Left ventricle myocardium superior (tissue), 1 donor: ENCODE measurements around the gene SFTA2. TPM values are rescaled to one million over a fixed set of nuclear protein-coding genes. Genes with fewer than 3 reads are reported as not detected.
"Not testable (repeated sequence)": the region's sequence is repeated elsewhere in the genome, so short reads cannot be mapped to it uniquely, and the experiment has no call there.

Source experiments
- ATAC-seq: fragments of 200-7000 bp; cut with Tn5 transposase; one replicate; pipeline ENCODE4 v1.9.1; 2020; ENCODE audit warnings: mild to moderate bottlenecking, moderate library complexity
- DNase-seq: peaks from one replicate; pipeline ENCODE4 v3.0.0-alpha.2; 2020
- intact Hi-C: fragments of 100-400 bp; cut with micrococcal nuclease; formaldehyde crosslinking; loops from one replicate; pipeline ENCODE4 v1.11.0; 2022
- total RNA-seq: library from RNA; stranded (reverse); fragmentation: NEBNext Ultra II Directional; extraction: Animal tissue kit (Norgen Biotek cat#: 25700); gene quantifications from one replicate; pipeline ENCODE4 v1.2.1, GENCODE V29; 2021
- donor health status: DM: no; HTN: yes; CAD: no; lungs with severe emphysema.

SFTA2 gene
- total RNA-seq, 1 donor from 2014 or later, result not detected

DNA sequence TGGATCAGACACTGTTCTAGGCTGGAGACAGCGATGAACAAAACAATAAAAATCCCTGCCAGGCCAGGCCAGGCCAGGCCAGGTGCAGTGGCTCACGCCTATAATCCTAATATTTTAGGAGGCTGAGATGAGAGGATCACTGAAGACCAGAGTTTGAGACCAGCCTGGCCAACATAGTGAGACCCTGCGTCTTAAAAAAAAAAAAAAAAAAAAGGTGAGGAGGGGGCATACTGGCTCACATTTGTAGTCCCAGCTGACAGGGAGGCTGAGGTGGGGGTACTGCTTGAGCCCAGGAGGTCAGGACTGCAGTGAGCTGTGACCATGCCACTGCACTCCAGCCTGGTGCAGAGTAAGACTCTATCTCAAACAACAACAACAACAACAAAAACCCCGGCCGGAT is 13.3 kb upstream of the SFTA2 start:
- ATAC-seq, result no peak
- DNase-seq, result no peak
- intact Hi-C loops, result no loop called here

DNA sequence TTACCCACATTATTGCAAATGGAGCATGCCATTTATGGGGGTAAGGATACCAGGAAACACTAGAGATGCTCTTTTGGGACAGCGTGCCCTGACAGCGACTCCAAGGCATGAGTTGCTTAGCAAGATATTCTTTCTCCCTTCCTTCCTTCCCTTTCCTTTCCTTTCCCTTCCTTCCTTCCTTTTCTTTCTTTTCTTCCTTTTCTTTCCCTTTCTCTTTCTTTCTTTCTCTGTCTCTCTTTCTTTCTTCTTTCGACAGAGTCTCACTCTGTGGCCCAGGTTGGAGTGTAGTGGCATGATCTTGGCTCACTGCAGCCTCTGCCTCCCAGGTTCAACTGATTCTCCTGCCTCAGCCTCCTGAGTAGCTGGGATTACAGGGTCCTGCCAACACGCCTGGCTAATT is 12.1 kb upstream of the SFTA2 start:
- DNase-seq, result no peak
- no peak for ATAC-seq
- intact Hi-C loops, result no loop called here

DNA sequence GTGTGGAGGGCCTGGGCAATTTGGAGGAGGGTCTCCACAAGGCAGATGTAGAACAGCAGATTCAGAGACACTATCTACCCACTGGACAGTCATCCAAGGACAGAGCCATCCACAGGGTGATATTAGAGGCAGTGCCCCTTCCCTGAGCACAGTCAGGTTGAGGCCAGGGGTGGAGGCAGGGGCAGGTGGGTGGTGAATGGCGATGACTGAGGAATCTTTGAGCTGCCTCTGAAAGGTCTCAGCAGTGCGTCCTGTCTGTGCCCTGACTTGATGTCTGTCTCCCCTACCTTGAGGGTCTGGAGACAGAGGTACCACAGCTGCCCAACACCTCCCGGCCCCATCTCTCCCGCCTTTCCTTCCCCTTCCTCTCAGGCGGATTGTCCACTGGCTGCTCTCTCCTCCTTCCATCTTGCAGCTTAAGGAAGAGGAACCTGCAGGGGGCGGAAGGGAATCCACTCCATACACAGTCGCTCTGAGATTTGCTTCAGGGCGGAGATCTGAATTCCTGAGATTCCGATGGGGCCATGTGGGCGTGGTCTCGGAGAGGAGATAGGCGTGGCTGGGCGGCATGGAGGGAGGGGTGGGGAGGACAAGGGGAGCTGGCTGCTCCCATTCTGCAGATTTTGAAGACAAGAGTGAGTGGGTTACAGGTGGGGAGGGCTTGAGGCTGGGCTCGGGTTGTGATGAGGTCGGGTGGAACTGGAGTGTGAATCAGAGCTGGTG is 10.5 kb upstream of the SFTA2 start:
- DNase-seq, result peak; percentile 74
- peak; percentile 88 for ATAC-seq
- intact Hi-C loops, result no loop called here

DNA sequence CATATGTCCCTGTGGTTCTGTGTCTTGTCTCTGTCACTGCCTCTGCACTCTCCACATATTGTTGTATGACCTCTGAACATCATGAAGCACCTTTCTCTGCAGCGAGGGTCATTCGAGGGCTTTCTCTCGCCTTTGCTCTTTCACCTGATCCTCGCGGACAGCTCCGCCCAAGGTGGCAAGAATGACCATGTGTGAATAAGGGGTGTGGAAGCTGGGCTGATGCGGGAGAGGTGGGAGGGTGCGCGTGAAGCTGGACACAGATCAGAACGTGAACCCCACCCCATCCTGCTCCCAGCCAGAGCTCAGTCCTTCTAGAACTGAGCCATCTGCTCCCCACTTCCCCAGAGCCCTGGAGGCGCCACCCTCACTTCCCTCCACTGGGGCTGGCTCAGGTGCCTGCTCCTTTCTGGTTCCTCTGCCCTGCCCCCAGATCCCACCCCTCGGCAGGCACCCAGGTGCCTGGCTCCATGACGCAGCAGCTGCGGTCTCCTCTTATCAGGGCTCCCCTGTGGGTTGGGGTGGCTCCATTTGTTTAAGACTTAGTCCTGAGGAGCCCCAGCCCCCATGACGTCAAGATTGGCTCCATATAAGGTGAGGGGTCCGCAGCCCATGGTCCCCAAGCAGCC is 8.5 kb upstream of the SFTA2 start, which contains the start of gene MUCL3:
MUCL3 (plus strand) TSS at position 613 of the 626 bp plus-strand sequence. CDS start 27 bp downstream, outside the sequence.
- ATAC-seq (peak; percentile 34), DNase-seq (no peak)
- intact Hi-C loops, result no loop called here

DNA sequence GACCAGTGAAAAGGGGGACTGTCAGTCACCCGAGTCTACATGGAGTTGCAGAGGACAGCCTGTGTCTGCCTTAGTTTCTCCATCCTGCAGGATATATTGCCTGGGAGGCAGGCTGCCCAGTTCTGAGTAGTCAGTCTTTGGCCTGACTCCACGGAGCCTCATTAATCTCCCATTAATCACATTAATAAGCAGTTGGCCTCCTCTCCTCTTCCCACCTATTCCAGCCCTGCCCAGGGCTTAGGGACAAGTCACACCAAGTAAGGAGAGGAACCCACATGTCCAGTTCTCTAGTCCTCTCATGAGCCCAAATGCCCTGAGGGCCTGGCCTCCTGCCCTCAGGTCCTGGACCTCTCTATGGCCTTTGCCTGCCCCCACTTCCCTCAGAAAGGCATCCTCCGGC is 7.5 kb upstream of the SFTA2 start:
- DNase-seq (no peak), ATAC-seq (no peak)
- intact Hi-C loops, result no loop called here

DNA sequence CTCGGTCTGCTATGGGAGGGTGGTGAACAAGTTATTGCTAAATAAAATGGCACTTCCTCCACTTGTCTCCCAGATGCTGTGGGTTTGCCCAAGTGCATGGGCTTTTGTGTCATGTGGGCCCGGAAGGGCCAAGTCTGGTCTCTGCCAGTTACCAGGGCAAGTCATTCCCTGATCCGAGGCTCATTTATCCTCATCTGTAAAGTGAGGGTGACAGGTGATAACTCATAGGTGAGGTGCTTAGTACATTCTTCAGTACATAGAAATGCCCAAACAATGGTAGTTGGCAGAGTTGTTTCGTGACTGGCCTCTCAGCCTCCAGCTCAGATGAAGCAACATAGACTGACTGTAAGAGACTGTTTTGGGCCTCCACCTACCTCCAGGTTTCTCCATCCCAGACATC is 6.8 kb upstream of the SFTA2 start:
- ATAC-seq (no peak), DNase-seq (no peak)
- intact Hi-C loops, result no loop called here

DNA sequence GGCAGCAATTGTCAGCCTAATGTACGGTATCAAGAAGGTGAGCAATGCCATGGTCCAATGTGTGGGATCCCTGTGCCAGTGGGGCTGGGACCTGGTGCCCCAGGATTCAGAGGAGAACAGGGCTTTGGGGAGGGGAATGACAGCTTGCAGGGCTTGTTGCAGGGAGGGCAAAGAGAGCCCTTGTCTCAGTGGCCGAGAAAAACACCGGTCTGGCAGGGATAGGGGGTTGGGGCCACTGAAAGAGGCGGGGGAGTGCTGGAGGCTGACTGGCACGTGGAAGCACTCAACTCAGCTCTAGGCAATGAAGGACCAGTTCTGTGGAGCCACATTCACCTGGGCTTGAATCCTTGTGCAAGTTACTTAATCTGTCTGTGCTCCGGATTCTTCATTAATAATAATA is 5.3 kb upstream of the SFTA2 start:
- intact Hi-C loops, result no loop called here
- DNase-seq (no peak), ATAC-seq (no peak)

DNA sequence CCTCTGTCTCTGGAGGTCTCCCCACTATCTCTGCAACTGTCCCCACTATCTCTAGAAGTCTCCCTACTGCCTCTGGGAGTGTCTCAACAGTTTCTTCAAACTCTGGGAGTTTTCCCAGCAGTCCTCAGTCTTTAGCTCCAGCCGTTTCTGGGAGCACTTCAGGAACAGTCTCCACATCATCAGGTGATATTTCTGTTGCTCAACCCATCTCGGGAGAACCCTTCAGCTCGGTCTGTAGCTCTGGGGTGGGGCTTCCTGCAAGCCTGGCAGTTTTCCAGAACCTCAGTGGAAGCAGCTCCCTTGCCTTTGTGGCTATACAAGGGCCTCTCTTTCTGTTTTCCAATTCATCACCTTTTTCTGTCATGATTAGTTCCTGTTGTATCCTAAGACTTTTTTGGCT is 3.0 kb upstream of the SFTA2 start:
- DNase-seq (no peak), ATAC-seq (no peak)
- intact Hi-C loops, result no loop called here

DNA sequence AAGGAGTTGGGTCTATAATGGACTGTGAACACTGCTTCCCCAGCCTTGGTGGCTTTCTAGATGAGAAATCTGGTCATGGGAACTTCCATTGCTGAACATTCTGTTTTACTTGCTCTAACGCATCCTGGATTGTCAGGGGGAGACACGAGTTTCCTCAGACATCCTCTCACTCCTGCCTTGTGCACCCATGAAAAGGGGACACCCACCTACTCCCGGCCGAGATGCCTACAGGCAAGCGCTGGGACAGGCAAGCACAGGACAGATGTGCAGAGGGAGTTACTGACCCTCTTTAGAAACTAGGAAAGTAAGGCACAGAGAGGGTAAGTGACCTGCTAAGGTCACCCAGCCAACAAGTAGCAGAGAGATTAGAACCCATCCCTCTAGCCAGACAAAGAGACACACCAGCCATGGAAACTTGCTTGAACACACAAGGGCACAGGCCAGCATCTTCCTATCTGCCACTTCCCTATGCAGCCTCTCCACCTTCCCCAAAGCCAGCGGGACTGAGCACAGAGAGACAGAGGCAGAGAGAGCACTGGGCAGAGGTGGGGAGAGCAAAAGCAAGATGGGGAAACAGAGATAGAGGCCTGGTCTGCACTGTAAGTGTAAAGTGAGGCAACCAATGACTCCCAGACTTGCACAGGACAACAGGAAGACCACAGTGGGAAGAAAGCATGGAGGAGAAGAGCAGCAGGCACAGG is 845 bp upstream of the SFTA2 start:
- DNase-seq, result no peak

DNA sequence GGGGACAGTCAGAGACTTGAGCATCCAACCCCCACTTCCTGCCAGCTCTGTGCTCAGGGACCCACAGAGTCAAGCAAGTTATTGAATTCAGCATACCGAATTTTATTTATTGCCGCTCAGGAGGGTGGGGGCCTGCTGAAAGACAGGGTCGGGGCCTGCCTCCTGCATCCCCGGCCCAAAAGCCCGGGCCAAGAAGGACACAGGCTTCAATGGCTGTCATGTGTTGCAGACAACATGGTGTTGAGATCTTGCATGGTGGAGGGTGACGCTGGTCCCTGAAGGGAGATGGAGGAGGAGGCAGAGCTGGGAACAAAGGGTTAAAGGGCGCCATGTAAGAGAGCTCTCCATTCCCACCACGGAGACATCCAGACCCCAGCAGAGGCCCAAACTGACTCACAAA is 698 bp downstream of the SFTA2 start:
- intact Hi-C loops, result no loop called here
- DNase-seq, result no peak
- ATAC-seq, result no peak

More for the DNA sequence above, 845 bp upstream of the SFTA2 start:
- intact Hi-C loops, result no loop called here
- ATAC-seq, result no peak

DNA sequence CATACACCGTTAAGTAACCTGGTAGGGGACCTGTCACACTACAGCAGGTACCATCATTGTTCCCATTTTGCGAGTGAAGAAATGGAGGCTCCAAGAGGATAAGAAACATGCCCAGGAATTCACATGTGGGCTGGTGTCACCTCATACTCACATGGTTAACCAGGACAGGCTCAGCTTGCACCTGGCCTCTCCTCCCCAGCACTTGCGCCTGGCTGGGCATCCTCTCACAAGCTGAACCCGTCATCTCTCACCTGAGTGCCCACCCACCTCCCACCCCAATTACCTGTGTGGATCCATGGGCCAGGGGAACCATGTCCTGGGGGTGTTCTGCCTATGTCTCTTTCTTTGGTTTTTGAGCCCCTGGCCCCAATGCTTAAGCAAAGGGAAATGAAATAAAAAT is 1.5 kb downstream of the SFTA2 start:
- ATAC-seq (no peak), DNase-seq (no peak)
- intact Hi-C loops, result no loop called here

DNA sequence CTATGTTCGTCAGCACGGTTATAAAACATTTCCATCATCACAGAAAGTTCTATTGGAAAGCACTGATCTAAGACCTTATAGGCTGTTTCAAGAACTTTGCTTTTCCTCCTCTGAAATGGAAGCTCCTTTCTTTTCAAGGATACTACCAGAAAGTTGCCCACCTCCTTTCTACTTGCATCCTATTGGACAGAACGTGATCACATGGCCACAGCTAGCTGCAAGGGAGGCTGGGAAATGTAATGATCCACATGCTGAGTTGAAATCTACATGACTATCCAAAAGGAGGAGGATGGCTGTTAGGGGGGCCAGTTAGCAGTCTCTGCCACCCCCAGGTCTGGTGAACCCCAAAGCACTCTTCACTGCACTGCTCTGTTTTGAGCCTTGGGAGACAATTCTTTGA is 3.3 kb downstream of the SFTA2 start:
- no peak for ATAC-seq
- intact Hi-C loops, result no loop called here
- no peak for DNase-seq

DNA sequence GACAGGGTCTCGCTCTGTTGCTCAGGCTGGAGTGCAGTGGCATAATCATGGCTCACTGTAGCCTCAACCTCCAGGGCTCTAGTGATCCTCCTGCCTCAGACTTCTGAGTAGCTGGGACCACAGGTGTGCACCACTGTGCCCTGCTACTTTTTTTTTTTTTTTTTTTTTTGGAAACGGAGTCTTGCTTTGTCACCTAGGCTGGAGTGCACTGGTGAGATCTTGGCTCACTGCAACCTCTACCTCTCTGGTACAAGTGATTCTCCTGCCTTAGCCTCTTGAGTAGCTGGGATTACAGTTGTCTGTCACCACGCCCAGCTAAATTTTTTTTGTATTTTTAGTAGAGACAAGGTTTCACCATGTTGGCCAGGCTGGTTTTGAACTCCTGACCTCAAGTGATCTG is 4.9 kb downstream of the SFTA2 start:
- DNase-seq, intact Hi-C loops, ATAC-seq: not testable (repeated sequence)

DNA sequence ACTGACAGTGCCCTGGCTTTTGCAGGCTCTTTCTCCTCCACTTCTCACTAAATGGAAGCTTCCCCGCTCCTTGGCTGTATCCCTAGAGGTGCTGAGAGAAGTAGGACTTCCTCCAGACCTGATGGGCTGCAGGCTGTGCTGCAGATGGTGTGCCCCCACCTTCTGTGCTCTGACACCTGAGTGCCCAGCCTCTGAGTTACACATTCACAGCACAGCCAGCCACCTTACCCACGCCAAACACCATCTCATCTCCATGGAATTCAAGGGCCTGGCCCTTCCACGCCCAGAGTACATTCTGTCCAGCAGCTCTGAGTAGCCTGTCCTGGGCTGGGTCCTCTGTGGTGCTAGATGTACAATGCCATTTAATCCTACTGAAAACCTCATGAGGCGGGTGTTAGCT is 5.3 kb downstream of the SFTA2 start:
- peak; percentile 89 for ATAC-seq
- intact Hi-C loops, result no loop called here

DNA sequence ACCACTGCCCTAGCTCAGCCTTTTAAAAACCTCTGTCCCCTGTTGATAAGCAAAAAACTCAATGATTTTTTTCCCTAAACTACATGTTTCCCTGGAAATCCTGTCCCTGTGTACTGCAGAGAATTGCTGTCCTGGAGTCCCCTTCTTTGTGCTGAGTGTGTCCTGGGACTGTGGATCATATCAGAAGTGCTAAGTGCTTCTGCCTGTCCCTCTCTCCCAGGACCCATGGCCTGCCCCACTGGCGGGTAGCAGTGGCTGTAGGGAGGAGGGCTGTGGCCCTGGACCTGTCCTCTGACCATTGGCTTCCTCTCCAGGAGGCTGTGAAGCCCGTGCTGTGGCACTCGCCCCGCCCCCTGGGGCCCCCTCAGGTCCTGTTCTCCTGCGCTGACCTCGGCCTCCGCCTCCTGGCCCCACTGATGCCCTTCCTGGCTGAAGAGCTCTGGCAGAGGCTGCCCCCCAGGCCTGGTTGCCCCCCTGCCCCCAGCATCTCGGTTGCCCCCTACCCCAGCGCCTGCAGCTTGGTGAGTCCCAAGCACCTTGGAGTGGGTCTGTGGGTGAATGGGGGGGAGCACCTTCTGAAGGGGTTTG is 7.8 kb downstream of the SFTA2 start:
- DNase-seq, intact Hi-C loops: not testable (repeated sequence)
- peak; percentile 82 for ATAC-seq

More for the DNA sequence above, 5.3 kb downstream of the SFTA2 start:
- peak; percentile 59 for DNase-seq

DNA sequence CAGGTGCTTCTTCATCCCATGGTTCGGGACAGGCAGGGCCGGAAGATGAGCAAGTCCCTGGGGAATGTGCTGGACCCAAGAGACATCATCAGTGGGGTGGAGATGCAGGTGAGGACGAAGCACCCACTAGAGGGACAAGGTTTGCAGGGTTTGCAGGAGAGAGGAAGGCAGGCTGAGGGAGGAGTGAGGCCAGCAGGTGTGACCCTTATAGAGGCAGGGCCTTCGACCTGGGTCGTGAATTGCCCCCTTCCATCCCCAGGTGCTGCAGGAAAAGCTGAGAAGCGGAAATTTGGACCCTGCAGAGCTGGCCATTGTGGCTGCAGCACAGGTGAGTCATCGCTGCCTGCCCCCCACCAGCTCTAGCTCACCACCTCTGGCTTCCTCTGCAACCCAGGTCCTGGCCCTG is 9.5 kb downstream of the SFTA2 start:
- intact Hi-C loops, result no loop called here
- ATAC-seq, result no peak
- no peak for DNase-seq

DNA sequence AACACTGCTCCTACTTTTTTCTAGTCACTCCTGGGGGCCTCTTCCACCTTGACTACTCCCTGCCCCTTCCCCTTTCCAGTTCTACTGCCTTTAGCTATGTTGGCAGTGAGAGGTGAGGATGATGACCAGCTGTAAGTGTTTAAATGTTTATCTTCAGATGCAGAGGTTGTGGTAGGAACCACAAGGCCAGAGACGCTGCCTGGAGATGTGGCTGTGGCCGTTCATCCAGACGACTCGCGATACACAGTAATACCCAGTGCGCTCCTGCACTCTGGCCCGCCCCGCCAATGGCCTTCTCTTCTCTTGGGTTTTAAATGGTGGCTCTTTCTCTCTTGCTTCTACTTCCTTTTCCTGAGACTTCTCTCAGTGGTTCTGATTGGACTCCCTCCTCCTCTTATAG is 13.3 kb downstream of the SFTA2 start:
- intact Hi-C loops, result no loop called here
- no peak for DNase-seq
- ATAC-seq, result no peak

DNA sequence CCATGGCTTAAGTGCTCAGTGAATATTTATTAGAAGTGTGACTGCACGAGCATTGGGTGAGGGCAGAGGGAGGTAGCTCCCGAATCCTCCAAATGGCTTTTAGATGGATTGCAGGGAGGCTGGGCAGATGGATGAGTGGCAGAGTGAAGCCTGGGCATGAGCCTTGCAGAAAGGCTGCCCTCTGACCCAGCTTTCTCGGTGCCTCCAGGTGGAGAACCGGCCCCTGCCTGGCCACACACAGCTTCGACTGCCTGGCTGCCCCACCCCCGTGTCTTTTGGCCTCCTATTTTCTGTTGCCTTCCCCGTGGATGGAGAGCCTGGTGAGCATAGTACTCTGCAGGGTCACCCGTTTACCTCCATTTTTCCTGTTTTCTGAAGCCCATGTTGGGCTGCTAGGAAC is 14.5 kb downstream of the SFTA2 start:
- DNase-seq (no peak), ATAC-seq (no peak)
- intact Hi-C loops, result loop anchor here (2.0 kb wide), 1 partner anchor 155 kb away; no protein-coding TSS in a partner anchor

DNA sequence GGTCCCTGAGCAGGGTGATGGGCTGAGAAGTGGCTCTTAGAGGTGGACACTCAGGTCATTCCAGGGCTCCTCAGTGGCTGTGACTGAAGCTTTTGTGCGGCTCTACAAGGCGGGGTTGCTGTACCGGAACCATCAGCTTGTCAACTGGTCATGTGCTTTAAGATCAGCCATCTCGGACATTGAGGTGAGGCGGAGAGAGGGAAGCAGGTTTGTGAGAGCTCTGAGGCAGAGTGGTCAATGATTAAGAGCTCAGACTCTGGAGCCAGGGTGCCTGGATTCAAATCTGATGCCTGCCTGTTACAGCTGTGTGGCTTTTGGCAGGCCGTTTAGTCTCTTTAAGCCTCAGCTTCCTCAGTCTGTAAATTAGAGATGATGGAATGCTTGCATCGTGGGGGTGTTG is 14.9 kb downstream of the SFTA2 start:
- intact Hi-C loops, result loop anchor here (2.0 kb wide), 1 partner anchor 156 kb away; no protein-coding TSS in a partner anchor
- DNase-seq (no peak), ATAC-seq (no peak)

DNA sequence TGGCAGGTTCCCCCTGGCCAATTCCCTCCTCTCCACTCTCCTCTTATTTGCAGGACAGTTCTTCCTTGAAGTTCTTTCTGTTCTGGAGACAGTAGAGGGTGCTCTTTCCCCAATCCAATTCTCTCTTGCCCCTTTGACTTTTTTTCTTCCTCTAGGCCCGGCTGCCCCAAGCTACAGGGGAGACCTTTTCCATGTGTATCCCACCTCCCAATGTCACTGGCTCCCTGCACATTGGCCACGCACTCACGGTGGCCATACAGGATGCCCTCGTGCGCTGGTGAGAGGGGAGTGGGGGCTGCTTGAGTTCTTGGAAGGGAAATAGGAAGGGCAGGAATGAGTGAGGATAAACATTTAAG is 16.4 kb downstream of the SFTA2 start:
- ATAC-seq, result peak; percentile 52

More for the DNA sequence above, 16.4 kb downstream of the SFTA2 start:
- DNase-seq, result no peak
- intact Hi-C loops, result no loop called here
